HG03097 (cell line): ENCODE data around the gene CYP46A1.
"Not testable (repeated sequence)": the region's sequence is repeated elsewhere in the genome, so short reads cannot be mapped to it uniquely, and the experiment has no call there.

Experiments used
- ATAC-seq: cut with Tn5 transposase; IDR thresholded peaks from one replicate; pipeline ENCODE4 v1.9.1; 2021; ENCODE audit not compliant: unreplicated experiment, low FRiP score

Gene CYP46A1

GRCh38 chr14:99753225-99754140, 69.4 kb downstream of the CYP46A1 start:
- no peak for ATAC-seq

- ATAC-seq, result no peak
These were observed 70.3 kb downstream of the CYP46A1 start for GRCh38 chr14:99754141-99755067.

- no peak for ATAC-seq
These were observed 70.9 kb downstream of the CYP46A1 start for GRCh38 chr14:99755068-99755405.

GRCh38 chr14:99755629-99756603, 71.8 kb downstream of the CYP46A1 start:
- no peak for ATAC-seq

- ATAC-seq, result no peak
These were observed 72.7 kb downstream of the CYP46A1 start for GRCh38 chr14:99756796-99757195.

GRCh38 chr14:99757331-99758070, 73.4 kb downstream of the CYP46A1 start:
- no peak for ATAC-seq

GRCh38 chr14:99758121-99758821, 74.2 kb downstream of the CYP46A1 start:
- no peak for ATAC-seq

- ATAC-seq, result no peak
These were observed 74.9 kb downstream of the CYP46A1 start for GRCh38 chr14:99758872-99759545.

GRCh38 chr14:99759546-99759925, 75.4 kb downstream of the CYP46A1 start:
- no peak for ATAC-seq

GRCh38 chr14:99760817-99761216, 76.7 kb downstream of the CYP46A1 start:
- ATAC-seq, result no peak

- ATAC-seq, result not testable (repeated sequence)
These were observed 78.8 kb downstream of the CYP46A1 start for GRCh38 chr14:99762911-99763310.

GRCh38 chr14:99763527-99764221, 79.6 kb downstream of the CYP46A1 start:
- ATAC-seq, result no peak

- no peak for ATAC-seq
These were observed 80.2 kb downstream of the CYP46A1 start for GRCh38 chr14:99764222-99764706.

- ATAC-seq, result no peak
These were observed 84.3 kb downstream of the CYP46A1 start for GRCh38 chr14:99768381-99768780.

GRCh38 chr14:99769123-99769522, 85.0 kb downstream of the CYP46A1 start:
- no peak for ATAC-seq

- ATAC-seq, result no peak
These were observed 85.7 kb downstream of the CYP46A1 start for GRCh38 chr14:99769799-99770198.

GRCh38 chr14:99772371-99773283, 88.5 kb downstream of the CYP46A1 start:
- no peak for ATAC-seq
